Sigmoid colon (tissue), 7 donors: ENCODE data around the gene METAP2. TPM values are rescaled to one million over a fixed set of nuclear protein-coding genes. Genes with fewer than 3 reads are reported as not detected.

Experiments used
- DNase-seq: peaks from one replicate; pipeline ENCODE4 v3.0.0-alpha.2; 2019
- H3K27ac ChIP-seq, 4 donors: fragments of 200-600 bp; sonication (generic); one replicate each; pipeline ENCODE4 v1.5.1; 2016 to 2019; ENCODE audit warnings: mild to moderate bottlenecking in 1 of 4
- H3K27me3 ChIP-seq, 3 donors: fragments of 200-600 bp; sonication (generic); one replicate each; pipeline ENCODE4 v1.5.1; 2019; ENCODE audit warnings: mild to moderate bottlenecking in 1 of 3
- H3K36me3 ChIP-seq, 4 donors: fragments of 200-600 bp; sonication (generic); one replicate each; pipeline ENCODE4 v1.5.1; 2016 to 2019
- H3K4me1 ChIP-seq, 4 donors: fragments of 200-600 bp; sonication (generic); one replicate each; pipeline ENCODE4 v1.5.1; 2017 to 2019
- H3K4me3 ChIP-seq, 4 donors: fragments of 200-600 bp; sonication (generic); one replicate each; pipeline ENCODE4 v1.5.1; 2017 to 2019; ENCODE audit warnings: mild to moderate bottlenecking in 2 of 4, moderate library complexity in 1 of 4
- H3K9me3 ChIP-seq, 4 donors: fragments of 200-600 bp in 3 of 4; sonication (generic) in 3 of 4; one replicate each; pipeline versions ENCODE4 v1.5.1 to v1.6.1; 2013 to 2019
- EP300 ChIP-seq, 4 donors: sonication (generic); formaldehyde crosslinking; IDR thresholded peaks; one replicate each; pipeline ENCODE4 v1.6.1; 2017; ENCODE audit warnings: antibody characterized with exemption in 4 of 4
- POLR2A ChIP-seq, 2 donors: fragments of 450-650 bp; IDR thresholded peaks; one replicate each; pipeline ENCODE4 v1.6.1; 2016; ENCODE audit warnings: antibody characterized with exemption in 2 of 2, mild to moderate bottlenecking in 2 of 2, moderate library complexity in 2 of 2
- POLR2AphosphoS5 ChIP-seq, 4 donors: sonication (generic); formaldehyde crosslinking; IDR thresholded peaks; one replicate each; pipeline ENCODE4 v1.6.1; 2017; ENCODE audit warnings: antibody characterized with exemption in 4 of 4
- WGBS, 2 donors: extraction: QIAGEN DNeasy Blood & Tissue Kit; methylation state at CpG; one replicate each; pipeline ENCODE4 v1.1.7; 2013; 5-methylcytosine and 5-hydroxymethylcytosine counted together
- intact Hi-C: fragments of 100-400 bp; cut with DNase I; formaldehyde crosslinking; loops from one replicate; pipeline ENCODE4 v1.15.1; 2023
- polyA plus RNA-seq, 3 donors: library from polyadenylated mRNA; stranded (reverse); fragments of 200-250 nt; gene quantifications; one replicate each; pipeline ENCODE4 v1.2.3, GENCODE V29; 2013
- total RNA-seq, 4 donors: library from RNA; depleted of rRNA; stranded (reverse); fragments of >200 nt; gene quantifications; one replicate each; pipeline ENCODE4 v1.1.0, GENCODE V29; 2016
- TF ChIP-seq, protein P1 (sequence below), 4 experiments: fragments of 450-650 bp in 3 of 4; fragments of 200-600 bp in 1 of 4; IDR thresholded peaks; one replicate each; pipeline ENCODE4 v1.5.1; 2016 to 2019; ENCODE audit warnings: antibody characterized with exemption in 4 of 4, mild to moderate bottlenecking in 3 of 4, moderate library complexity in 2 of 4
- donor health status: healthy with polysubstance abuse.
- donor health status: Bipolar disorder and iron deficiency.
- donor health status: healthy.

Gene METAP2
- total and polyA plus RNA-seq, 7 donors, result 45.6 to 152 (median 75.1) TPM

DNA sequence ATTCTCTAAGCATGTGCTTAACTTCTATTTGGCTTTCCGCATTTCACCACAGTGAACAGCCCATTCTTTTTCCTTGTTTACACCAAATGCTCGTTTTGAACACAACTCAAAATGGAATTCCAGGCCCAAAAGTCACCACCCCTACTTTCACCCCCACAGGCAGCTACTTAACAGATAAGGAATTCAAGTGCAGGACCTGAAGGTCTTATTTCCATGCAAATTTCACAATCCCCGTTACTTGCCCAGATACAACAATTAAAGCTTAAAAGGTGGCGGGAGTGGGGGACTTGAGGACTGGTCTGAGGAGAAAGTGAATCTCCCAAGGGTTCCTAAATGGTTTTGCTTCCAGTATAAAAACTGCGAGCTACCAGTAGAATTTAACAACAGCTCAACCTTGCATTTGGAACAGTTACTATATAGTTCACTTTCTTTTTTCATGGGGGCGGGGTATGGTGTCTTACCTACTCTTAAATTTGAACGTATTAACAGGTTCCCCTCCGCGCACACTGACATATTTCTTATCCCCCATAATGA lies 73.6 kb downstream of the METAP2 start:
- 35 to 48% methylated on average over 9 of the region's 9 CpGs for WGBS, 2 donors
- Histone ChIP-seq H3K27ac (peak overlapping the region; percentile 80 to 85 (median 81)), H3K27me3 (no peaks in the 10 kb centered on the region), H3K9me3 (no peaks in the 10 kb centered on the region), H3K36me3 (no peaks in the 10 kb centered on the region), H3K4me3 (peak overlapping the region; percentile 83 to 98 (median 90)), H3K4me1 (peaks cover 0 to 13% (median 7%) of the 10 kb centered on the region in 4 donors)
- DNase-seq, result no peak
- TF ChIP-seq POLR2AphosphoS5 (IDR thresholded peaks at IDR 0.05), result peak in 1 of 4 donors; percentile 13
- TF ChIP-seq, protein P1, sequence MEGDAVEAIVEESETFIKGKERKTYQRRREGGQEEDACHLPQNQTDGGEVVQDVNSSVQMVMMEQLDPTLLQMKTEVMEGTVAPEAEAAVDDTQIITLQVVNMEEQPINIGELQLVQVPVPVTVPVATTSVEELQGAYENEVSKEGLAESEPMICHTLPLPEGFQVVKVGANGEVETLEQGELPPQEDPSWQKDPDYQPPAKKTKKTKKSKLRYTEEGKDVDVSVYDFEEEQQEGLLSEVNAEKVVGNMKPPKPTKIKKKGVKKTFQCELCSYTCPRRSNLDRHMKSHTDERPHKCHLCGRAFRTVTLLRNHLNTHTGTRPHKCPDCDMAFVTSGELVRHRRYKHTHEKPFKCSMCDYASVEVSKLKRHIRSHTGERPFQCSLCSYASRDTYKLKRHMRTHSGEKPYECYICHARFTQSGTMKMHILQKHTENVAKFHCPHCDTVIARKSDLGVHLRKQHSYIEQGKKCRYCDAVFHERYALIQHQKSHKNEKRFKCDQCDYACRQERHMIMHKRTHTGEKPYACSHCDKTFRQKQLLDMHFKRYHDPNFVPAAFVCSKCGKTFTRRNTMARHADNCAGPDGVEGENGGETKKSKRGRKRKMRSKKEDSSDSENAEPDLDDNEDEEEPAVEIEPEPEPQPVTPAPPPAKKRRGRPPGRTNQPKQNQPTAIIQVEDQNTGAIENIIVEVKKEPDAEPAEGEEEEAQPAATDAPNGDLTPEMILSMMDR (IDR thresholded peaks at IDR 0.05), result no peak
- TF ChIP-seq EP300 (IDR thresholded peaks at IDR 0.05), result no peak
- TF ChIP-seq POLR2A (IDR thresholded peaks at IDR 0.05), result no peak
- intact Hi-C loops, result loop anchor here (5.0 kb wide), 1 partner anchor 210 kb away; no protein-coding TSS in a partner anchor

DNA sequence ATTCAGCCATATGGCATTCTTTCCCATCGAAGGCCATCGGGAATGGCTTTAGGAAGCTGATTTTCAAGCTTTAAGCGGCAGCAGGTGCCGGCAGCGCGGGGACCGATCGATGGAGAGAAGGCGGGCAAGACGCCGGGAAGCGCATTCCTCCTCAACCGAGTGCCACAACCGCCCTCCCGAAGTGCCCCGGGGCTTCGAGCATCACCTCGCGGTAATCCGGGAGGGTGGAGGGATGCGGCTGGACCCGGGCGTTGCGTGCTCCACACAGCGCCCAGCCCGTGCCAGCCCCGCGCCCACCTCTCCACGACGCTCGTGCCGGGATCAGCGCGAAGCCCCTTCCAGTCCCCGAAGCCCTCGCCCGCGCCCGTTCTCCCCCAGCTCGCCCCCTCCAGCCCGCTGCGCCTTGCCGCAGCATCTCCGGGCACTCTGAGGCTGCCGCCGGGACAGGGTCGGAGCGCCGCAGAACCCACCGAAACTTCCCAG lies 74.1 kb downstream of the METAP2 start:
- intact Hi-C loops, result loop anchor here (5.0 kb wide), 1 partner anchor 211 kb away; no protein-coding TSS in a partner anchor

DNA sequence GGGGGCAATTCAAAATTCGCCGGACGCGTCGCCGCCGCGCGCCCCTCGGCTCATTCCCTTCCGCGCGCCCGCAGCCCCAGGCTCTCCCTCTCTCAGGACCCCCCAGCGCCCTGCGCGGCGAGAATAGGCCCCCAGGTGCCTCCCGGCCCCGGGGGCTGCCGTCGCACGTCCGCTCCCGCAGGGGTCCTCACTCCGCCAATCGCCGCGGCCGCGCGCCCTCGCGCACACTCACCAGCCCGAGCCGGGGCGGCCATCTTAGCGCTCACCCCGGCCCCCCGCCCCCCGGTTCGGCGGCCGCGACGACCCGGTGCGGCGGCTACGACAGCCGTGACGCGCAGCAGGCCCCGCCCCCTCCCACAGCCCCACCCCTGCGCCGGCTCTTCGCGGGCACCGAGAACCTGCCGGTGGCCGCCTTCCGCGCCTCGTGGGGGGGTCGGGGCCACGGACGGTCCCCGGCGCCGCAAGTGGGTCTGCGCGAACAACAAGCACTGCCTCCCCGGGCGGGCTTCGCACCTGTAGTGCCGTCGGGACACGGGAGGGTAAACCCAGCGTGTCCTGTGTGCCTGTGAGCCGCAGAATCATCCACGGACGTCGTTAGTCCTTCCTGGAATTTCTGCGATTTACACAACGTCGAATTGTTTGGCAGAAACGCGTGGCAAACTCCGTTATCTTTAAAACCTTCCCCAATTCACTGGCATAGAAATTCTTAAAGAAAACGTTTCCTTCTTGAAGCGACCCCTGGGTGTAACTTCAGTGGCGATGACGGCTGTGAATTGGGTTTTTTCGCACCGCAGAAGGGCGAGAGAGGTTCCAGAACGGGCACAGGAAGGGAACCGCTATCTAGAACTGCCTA lies 74.8 kb downstream of the METAP2 start:
- 6 to 7% methylated on average over 98 of the region's 98 CpGs for WGBS, 2 donors
- intact Hi-C loops, result loop anchor here (5.0 kb wide), 1 partner anchor 211 kb away; no protein-coding TSS in a partner anchor
- peaks cover 0 to 13% (median 7%) of the 10 kb centered on the region in 4 donors for H3K4me1 ChIP-seq
- no peak for TF ChIP-seq EP300 (IDR thresholded peaks at IDR 0.05)
- TF ChIP-seq POLR2AphosphoS5 (IDR thresholded peaks at IDR 0.05), result peak; percentile 50 to 70 (median 64)
- peak overlapping the region; percentile 80 to 85 (median 81) for H3K27ac ChIP-seq
- DNase-seq, result peak; percentile 83
- no peaks in the 10 kb centered on the region for H3K36me3 ChIP-seq
- no peaks in the 10 kb centered on the region for H3K9me3 ChIP-seq
- H3K4me3 ChIP-seq, result peak overlapping the region; percentile 83 to 98 (median 90)
- no peaks in the 10 kb centered on the region for H3K27me3 ChIP-seq

More for the DNA sequence above, 74.1 kb downstream of the METAP2 start:
- H3K36me3 ChIP-seq, result no peaks in the 10 kb centered on the region
- no peaks in the 10 kb centered on the region for H3K27me3 ChIP-seq
- 1 to 3% methylated on average over 50 of the region's 50 CpGs for WGBS, 2 donors
- H3K9me3 ChIP-seq, result no peaks in the 10 kb centered on the region
- peak overlapping the region; percentile 83 to 98 (median 90) for H3K4me3 ChIP-seq
- peak overlapping the region; percentile 80 to 85 (median 81) for H3K27ac ChIP-seq
- peak; percentile 71 for DNase-seq
- no peak for TF ChIP-seq POLR2A (IDR thresholded peaks at IDR 0.05)
- TF ChIP-seq POLR2AphosphoS5 (IDR thresholded peaks at IDR 0.05), result peak in 1 of 4 donors; percentile 25
- H3K4me1 ChIP-seq, result peaks cover 0 to 13% (median 7%) of the 10 kb centered on the region in 4 donors

DNA sequence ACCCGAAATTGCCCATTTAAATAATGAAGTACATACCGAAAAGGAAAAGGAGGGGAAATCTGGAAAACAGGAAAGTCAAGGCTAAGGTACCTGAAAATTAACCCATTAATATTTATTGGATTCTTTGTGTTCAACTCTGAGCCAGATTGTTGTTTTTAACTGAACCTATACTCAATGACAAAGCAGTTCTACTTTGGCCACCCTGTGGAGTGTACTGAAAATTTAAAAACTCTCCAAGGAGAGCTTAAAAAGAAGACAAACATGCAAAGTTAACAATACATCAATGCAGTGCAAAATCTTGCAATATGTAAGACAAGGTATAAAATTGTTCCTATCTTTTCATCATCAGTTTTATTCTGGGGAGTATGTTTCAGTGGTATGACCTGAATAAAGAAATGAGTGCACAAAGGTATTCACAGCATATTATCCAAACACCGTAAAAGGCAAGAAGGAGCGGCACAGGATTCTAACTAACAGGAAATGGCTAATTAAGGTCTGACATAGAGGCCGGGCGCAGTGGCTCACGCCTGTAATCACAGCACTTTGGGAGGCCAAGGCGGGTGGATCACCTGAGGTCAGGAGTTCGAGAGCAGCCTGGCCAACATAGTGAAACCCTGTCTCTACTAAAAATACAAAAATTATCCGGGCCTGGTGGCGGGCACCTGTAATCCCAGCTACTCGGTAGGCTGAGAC lies 75.6 kb downstream of the METAP2 start:
- Histone ChIP-seq H3K36me3 (no peaks in the 10 kb centered on the region), H3K9me3 (no peaks in the 10 kb centered on the region), H3K27ac (peak overlapping the region in 2 of 4 donors; percentile 80 to 85), H3K27me3 (no peaks in the 10 kb centered on the region), H3K4me3 (peak overlapping the region; percentile 83 to 98 (median 90)), H3K4me1 (peaks cover 0 to 13% (median 7%) of the 10 kb centered on the region in 4 donors)
- 39 to 69% methylated on average over 12 of the region's 12 CpGs for WGBS, 2 donors
- intact Hi-C loops, result loop anchor here (5.0 kb wide), 1 partner anchor 212 kb away; no protein-coding TSS in a partner anchor
- no peak for DNase-seq
- no peak for TF ChIP-seq POLR2A (IDR thresholded peaks at IDR 0.05)

DNA sequence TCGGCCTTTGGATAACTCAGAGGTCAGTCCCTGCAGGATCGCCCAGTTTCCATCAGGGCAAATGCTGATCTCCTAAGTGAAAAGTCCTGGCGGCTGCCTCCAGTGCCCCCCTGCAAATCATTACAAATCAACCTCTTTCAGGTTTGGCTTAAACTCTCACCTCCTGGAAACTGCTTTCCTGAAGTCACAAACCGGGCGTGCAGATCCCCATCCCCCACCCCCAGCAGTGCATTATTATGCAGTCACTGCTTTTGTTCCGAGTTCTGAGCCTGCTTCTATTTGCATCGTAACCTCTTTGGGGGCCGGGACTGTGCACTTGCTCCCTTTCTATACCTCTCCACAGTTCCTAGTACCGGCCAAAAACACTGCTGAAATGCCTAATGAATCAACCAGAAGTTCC lies 77.4 kb downstream of the METAP2 start, which contains the start of gene USP44:
TSS of gene USP44 (minus strand) at position 172 of the 400 bp plus-strand sequence. CDS start 17,220 bp downstream, outside the sequence.
- Histone ChIP-seq H3K9me3 (no peaks in the 10 kb centered on the region), H3K27ac (no peak within 1 kb of the TSS), H3K4me3 (no peak within 1 kb of the TSS), H3K27me3 (no peaks in the 10 kb centered on the region), H3K36me3 (no peaks in the 10 kb centered on the region), H3K4me1 (peaks cover 0 to 13% (median 7%) of the 10 kb centered on the region in 4 donors)
- 61 to 67% methylated on average over 9 of the region's 9 CpGs for WGBS, 2 donors
- TF ChIP-seq, protein P1 (IDR thresholded peaks at IDR 0.05), result no peak
- TF ChIP-seq POLR2A (IDR thresholded peaks at IDR 0.05) (no peak), POLR2AphosphoS5 (IDR thresholded peaks at IDR 0.05) (no peak), EP300 (IDR thresholded peaks at IDR 0.05) (no peak)
- no peak for DNase-seq
- intact Hi-C loops, result no loop called here
